GM19240 (cell line): Measurements from ENCODE around the gene TXNRD2.

Experiments
- DNase-seq: peaks from one replicate; pipeline ENCODE4 v3.0.0; 2011; ENCODE audit warnings: low spot score; ENCODE audit not compliant: insufficient read length

The TXNRD2 gene

DNA sequence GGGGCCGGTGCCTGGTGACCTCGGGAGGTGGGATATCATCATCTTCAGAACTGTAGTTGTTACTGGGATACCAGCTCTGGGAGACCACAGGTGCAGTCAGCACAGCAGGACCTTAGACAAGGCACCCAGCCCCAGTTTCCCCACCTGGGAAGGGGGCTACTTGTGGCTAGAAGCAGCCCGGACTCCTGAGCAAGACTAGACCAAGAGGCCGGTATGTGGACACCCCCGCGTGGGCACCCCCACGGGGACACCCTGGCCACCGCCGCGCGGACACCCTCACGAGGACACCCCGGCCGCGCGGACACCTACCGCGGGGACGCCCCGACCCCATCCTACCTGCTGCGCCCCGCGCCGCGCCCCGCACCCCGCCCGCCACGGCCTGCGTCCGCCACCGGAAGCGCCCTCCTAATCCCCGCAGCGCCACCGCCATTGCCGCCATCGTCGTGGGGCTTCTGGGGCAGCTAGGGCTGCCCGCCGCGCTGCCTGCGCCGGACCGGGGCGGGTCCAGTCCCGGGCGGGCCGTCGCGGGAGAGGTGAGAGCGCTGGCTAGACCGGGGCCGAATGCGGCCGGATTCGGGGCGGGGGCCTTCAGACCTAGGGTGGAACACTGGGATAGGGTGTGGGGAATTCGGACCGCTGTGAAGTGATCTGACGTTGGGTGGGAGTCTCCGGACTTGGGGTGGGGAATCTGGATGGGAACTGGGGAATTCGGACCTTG, at the start of gene TXNRD2, which contains the start of gene COMT:
TSS of gene TXNRD2 (minus strand) at position 454 of the 718 bp plus-strand sequence. CDS start at position 439, 15 bp downstream.
TSS of gene COMT (plus strand) at position 408 of the 718 bp plus-strand sequence. CDS start 20,755 bp downstream, outside the sequence.
- DNase-seq: peak; percentile 84

GRCh38 chr22:19991395-19991644, 49.7 kb upstream of the TXNRD2 start:
- DNase-seq: no peak

DNA sequence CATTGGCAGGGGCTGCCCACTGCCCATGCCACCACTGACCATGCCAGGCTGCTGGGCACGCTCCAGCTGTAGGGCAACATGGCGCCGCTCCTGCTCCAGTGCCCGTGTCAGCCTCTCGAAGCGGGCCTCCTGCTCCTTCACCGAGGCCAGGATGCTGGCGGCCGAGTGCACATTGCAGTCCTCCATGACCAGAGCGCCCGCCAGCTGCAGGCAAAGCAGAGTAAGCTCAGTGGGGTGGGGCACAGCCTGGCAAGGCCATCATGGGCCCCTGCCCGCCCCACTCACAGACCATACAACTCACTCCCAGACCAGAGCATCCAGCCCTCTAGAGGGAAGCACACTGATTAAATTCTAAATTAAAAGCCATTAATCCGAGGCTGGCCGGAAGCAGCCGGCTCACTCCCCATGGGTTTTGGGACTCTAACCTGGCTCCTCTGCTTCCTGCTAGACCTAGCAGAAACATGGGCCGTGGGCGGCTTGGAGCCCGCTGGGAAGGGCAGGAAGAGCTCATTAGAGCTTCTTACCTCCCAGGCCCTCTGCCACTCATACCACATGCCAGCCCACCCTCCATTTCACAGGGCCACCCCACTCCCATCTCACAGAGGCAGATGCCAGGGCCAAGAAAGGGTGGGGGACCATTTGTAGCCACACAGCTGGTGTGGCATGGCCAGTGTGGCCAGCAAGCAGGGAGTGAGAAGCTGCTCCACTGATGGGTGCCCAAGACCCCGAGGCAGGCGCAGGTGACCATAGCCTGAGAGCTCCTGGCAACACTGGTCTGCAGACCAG, 49.2 kb upstream of the TXNRD2 start:
- DNase-seq: no peak

DNA sequence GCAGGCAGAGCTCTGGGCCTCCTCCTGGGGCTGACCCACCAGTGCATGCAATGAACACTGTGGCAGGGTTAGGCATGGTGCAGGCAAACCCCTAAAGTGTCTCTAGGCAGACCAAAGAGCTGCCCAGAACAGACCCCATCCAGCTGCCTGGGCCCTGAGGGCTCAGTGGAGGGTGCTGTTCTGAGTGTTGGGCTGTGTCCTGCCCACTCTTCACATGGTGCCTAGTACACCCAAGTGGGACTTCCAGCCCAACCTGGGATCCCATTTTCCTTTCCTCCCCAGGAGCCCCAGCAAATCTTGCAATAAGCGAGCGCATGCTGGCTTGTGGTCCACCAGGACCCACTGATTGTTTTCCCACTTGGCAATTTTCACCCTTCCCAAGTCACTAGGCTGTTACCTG, 48.6 kb upstream of the TXNRD2 start:
- no peak for DNase-seq

DNA sequence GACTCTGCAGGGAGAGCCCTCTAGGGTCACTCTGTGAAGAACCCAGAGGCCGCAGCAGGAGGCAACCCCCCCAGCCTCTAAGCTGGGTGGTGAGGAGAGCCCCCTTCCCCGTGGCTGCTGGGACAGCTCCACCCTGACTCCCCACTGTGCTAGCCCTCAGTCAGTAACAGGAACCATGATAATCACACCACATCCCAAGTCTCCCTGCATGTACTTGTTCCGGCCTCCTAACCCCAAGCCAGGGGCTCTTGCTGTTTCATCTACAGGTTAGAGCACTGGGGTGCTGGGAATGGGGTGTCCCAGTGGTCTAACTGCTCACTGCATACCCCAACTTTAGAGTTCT, 48.1 kb upstream of the TXNRD2 start:
- no peak for DNase-seq

- no peak for DNase-seq
Measured at GRCh38 chr22:19988965-19989724, 47.5 kb upstream of the TXNRD2 start.

DNA sequence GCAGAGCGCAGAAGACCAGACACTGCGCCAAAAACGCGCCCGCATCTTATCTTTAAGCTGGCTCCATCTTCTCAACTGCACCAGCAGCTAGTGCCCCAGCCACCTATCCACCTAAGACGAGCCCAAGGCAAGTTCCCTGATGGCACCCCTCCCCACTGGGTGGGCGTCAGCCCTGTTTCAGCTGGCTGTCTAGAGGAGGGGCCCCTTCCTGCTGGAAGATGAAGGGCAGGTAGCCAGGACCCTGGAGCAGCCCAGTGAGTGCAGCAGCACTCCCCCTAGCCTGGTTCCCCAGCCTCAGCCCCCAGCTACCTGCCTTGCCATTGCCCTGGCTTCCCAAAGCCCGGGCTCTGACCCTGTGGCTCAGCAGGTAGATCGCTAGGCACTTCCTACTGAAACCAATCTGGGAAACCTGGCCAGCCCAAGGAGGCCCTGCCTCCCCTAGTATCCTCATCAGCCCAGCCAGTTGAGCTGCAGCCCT, 46.8 kb upstream of the TXNRD2 start:
- DNase-seq: no peak

- no peak for DNase-seq
Measured at GRCh38 chr22:19987394-19988306, 46.0 kb upstream of the TXNRD2 start.

GRCh38 chr22:19986410-19987341, 45.1 kb upstream of the TXNRD2 start:
- DNase-seq: peak; percentile 96

DNA sequence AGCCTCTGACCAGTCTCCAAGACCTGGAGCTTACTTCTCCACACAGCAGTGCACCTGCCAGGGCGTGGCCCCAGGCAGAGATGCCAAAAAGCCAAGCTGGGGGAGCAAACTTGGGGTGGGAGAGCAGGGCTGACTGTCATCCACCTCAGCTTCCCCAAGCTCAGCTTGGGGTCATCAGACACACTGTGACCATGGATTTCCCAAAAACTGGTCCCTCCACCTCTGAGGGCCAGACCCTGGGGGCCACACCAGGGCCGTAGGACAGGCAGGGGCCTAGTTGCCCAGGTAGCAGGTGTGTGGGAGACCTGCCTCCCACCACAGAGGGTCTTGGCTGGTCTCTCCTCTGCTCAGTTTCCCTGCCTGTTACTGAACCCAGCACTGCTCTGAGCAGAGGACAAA, 44.4 kb upstream of the TXNRD2 start:
- no peak for DNase-seq

- no peak for DNase-seq
Measured at GRCh38 chr22:19984851-19985811, 43.5 kb upstream of the TXNRD2 start.

DNA sequence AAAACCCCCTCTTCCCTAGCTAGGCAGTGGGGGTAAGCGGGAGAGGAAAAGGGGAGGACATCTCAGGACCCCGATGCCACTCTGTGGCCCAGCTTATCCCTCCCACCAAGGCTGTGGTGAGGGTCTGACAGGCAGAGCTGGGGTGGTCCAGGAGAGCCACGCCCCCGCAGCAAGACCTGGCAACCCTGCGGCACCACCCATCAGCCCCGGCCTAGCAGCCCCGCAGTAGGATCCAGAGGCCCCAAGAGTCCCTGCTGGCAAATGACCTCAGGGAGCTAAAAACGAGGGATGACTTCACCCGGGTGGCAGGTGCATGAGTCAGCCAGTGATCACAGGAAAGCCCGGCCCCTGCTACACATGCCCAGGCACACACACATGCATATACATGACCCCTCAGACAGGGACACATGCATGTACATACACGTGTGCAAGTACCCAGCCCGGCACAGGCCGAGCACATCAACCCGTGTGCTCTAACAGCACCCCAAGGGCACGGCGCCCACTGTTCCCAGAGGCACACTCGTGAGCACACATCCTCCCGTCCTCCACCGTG, 42.7 kb upstream of the TXNRD2 start:
- DNase-seq: no peak

DNA sequence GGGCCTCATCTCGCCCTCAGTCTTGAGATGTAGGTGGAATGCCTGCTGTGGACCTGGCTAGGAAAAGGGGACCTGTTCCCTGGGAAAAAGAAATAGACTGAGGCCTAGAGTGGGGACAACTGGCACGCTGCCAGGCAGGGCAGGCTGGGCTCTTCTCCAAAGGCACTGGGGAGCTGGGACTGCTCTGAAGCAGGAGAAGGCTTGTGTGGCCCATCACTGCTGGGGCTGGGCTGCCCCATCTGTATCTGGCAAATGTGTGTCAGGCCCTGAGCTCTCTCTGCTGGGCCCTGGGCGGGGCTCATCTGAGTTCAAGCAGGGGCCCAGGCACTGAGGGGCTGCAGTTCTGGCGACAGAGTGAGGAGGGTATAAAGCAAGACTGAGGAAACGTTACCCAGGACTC, 42.1 kb upstream of the TXNRD2 start:
- no peak for DNase-seq

DNA sequence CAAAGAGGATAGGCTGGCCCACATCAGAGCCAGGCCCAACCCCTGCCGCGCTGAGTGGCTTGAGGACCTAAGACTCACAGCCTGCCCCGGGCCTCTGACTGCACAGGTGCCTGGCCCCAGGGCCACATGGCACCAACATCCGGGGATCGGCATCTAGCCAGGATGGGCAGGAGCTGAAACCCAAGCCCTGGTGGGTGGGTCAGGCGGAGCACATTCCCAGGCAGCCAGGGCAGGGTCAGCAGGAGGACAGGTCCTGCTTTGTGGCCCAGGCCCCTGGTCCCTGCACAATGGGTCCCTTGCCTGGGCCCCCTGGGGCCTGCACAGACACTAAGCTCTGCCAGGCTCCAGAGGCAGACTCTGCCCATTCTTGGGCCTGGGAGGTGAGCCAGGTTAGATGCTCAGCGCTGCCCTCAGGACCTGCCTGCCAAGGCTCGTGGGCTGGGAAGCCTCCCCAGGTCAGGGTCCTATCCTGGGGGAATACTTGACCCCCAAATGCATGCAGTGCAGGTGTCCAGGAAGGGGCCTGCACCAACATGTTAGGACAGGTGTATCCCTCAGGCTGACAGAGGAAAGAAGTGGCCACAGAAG, 41.5 kb upstream of the TXNRD2 start:
- no peak for DNase-seq

GRCh38 chr22:19981961-19982920, 40.6 kb upstream of the TXNRD2 start:
- no peak for DNase-seq

DNA sequence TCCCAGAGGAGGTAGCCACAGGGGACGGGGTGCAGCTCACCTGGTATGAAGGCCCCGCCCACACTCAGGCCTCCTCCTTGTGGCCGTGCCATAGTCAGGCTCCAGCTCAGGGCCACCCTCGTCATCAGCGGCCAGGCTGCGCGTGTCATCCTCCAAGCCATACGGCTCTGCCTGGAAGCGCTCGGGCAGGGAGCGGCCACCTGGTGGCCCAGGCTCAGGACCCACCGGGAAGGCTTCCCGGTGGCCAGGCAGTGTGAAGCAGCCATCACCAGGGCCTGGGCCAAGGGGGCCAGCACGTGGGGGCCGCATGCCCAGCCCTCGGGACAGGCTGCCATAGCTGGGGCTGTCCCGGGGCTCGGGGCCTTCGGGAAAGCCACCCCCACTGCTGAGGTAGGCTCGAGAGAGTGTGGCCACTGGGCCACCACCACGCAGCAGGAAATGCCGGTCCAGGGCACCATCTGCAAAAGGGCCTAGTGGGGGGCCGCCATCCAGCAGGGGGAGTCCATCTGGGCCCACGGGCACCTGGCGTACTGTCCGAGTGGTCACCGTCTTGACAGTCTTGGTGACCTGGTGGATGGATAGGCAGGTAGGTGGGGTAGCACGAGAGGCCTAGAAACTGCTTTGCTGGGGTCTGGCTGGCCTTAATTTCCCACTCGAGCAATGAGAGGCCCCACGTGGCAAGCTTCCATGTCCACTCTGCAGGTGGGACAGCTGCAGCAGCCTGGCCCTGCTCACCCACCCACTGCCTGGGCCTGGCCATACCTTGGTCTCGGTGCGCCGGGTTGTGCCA, 39.7 kb upstream of the TXNRD2 start:
- no peak for DNase-seq
